Pancreas (tissue), 10 donors: ENCODE measurements around the gene TLL2. TPM values are rescaled to one million over a fixed set of nuclear protein-coding genes. Genes with fewer than 3 reads are reported as not detected.
A peak's percentile ranks its signal among the peaks of the same experiment; 100 is the strongest.

Source experiments
- ATAC-seq, 4 donors: fragments of 200-7000 bp; cut with Tn5 transposase; one replicate each; pipeline versions ENCODE4 v1.8.0 to v1.9.1; 2020; ENCODE audit warnings: mild to moderate bottlenecking in 4 of 4, moderate library complexity in 4 of 4
- DNase-seq, 6 donors: peaks; one replicate each; pipeline ENCODE4 v3.0.0-alpha.2; 2020
- FAIRE-seq: peaks from 2 replicates; lab custom pipeline; 2012; peaks lifted over from hg19 to GRCh38; lab: Jason Lieb, UNC
- H3K27ac ChIP-seq, 4 donors: fragments of 200-600 bp; sonication (generic); 1 replicate in 3 of 4; 2 replicates in 1 of 4; pipeline versions ENCODE4 v1.5.0 to v1.8.0; 2020
- H3K27me3 ChIP-seq, 4 donors: fragments of 200-600 bp; one replicate each; pipeline ENCODE4 v1.8.0; 2021
- H3K36me3 ChIP-seq, 3 donors: fragments of 200-600 bp; sonication (generic) in 1 of 3; one replicate each; pipeline versions ENCODE4 v1.5.0 to v1.8.0; 2020 to 2021
- H3K4me1 ChIP-seq, 3 donors: fragments of 200-600 bp; one replicate each; pipeline ENCODE4 v1.8.0; 2021
- H3K4me3 ChIP-seq, 4 donors: fragments of 200-600 bp; sonication (generic) in 2 of 4; one replicate each; pipeline versions ENCODE4 v1.5.0 to v1.8.0; 2020 to 2021
- H3K9me3 ChIP-seq, 4 donors: fragments of 200-600 bp; one replicate each; pipeline ENCODE4 v1.8.0; 2021
- WGBS, 2 donors: extraction: QIAGEN DNeasy Blood & Tissue Kit; methylation state at CpG; one replicate each; pipeline ENCODE4 v1.1.7; 2013; 5-methylcytosine and 5-hydroxymethylcytosine counted together
- intact Hi-C, 3 donors: fragments of 100-400 bp; cut with DNase I; formaldehyde crosslinking; loops; one replicate each; pipeline versions ENCODE4 v1.11.1 to v1.14.2; 2022
- polyA plus RNA-seq, 2 donors: library from polyadenylated mRNA; stranded (reverse); fragments of 200-250 nt; gene quantifications; one replicate each; pipeline ENCODE4 v1.2.3, GENCODE V29; 2013
- total RNA-seq, 6 donors: library from RNA; stranded (reverse); fragmentation: NEBNext Ultra II Directional in 4 of 6; extraction: Animal tissue kit (Norgen Biotek cat#: 25700) in 4 of 6; gene quantifications; one replicate each; pipeline versions ENCODE4 v1.2.1 to v1.2.4, GENCODE V29; 2021 to 2023
- TF ChIP-seq, protein P1 (sequence below), 4 donors: fragments of 200-600 bp; sonication (generic) in 3 of 4; IDR thresholded peaks; one replicate each; pipeline versions ENCODE4 v1.5.0 to v1.8.0; 2021; ENCODE audit warnings: antibody characterized with exemption in 4 of 4
- donor health status: healthy with polysubstance abuse.
- donor health status: DM: no; HTN: no; CAD: no; lungs with moderate emphysema.
- donor health status: DM: no; HTN: no; CAD: no.
- donor health status: control.
- donor health status: control.
- donor health status: Bipolar disorder and iron deficiency.
- donor health status: DM: yes; HTN: yes; CAD: no.
- donor health status: DM: no; HTN: no; CAD: no.
- donor health status: DM: no; HTN: no; CAD: no.
- donor health status: DM: yes; HTN: yes; CAD: no.

The TLL2 gene
- total and polyA plus RNA-seq, 8 donors, result 0.14 to 0.97 (median 0.27) TPM

DNA sequence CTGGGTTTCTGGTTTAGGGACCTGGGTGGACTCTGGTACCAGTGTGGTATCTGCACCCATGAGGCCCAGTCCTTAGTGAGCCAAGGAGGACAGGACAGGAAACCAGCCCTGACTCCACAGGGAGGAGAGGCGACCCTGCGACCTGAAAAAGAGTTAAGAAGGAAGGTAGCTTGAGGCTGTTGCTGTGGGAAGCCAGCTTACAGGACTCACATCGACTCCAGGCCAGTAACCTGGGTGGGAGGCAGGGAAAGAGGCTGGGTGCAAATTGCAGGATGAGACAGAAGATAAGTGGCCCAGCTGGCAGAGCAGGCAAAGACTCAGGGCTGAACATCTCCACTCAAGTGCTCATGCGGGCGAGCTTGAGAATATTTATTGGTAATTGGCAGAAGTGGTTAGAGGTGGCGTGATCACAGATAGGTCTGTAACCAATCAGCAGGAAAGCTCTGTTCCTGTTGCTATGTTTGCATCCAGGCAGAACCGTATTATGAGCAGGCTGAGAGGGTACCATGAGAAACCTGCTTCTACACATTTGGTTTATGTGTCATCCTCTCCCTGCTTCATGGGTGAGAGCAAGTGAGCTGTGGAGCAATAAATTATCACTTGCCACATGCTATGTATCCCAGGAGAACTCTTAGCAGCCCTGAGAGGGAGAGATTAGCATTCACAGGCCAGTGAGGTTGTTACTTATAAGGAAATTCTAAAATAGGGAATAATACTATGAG lies 11.0 kb downstream of the TLL2 start:
- intact Hi-C loops, result no loop called here
- Histone ChIP-seq H3K4me3 (no peak overlapping the region), H3K9me3 (no peaks in the 10 kb centered on the region), H3K4me1 (no peaks in the 10 kb centered on the region), H3K27me3 (no peaks in the 10 kb centered on the region), H3K36me3 (no peaks in the 10 kb centered on the region), H3K27ac (no peak overlapping the region)
- ATAC-seq (no peak), DNase-seq (no peak), FAIRE-seq (no peak)
- 85 to 89% methylated on average over 7 of the region's 7 CpGs for WGBS, 2 donors
- TF ChIP-seq, protein P1, sequence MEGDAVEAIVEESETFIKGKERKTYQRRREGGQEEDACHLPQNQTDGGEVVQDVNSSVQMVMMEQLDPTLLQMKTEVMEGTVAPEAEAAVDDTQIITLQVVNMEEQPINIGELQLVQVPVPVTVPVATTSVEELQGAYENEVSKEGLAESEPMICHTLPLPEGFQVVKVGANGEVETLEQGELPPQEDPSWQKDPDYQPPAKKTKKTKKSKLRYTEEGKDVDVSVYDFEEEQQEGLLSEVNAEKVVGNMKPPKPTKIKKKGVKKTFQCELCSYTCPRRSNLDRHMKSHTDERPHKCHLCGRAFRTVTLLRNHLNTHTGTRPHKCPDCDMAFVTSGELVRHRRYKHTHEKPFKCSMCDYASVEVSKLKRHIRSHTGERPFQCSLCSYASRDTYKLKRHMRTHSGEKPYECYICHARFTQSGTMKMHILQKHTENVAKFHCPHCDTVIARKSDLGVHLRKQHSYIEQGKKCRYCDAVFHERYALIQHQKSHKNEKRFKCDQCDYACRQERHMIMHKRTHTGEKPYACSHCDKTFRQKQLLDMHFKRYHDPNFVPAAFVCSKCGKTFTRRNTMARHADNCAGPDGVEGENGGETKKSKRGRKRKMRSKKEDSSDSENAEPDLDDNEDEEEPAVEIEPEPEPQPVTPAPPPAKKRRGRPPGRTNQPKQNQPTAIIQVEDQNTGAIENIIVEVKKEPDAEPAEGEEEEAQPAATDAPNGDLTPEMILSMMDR (IDR thresholded peaks at IDR 0.05), result no peak

DNA sequence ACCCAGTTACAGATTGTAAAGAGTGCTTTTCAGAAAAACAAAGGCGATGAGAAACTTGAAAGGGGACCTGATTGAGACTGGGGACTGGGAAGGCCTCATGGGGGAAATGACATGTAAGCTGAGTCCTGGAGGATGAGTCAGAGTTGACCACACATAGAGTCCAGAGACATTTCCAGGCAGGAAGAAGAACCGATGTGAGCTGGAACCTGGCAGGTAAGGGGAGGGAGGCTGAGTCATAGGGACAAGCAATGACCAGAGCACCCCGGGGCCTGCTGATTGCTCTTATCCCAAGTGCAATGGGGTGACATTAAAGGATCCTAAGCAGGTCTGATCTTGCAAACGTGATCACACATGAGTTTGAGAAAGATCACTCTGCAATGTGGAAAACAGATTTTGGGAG lies 11.7 kb downstream of the TLL2 start:
- Histone ChIP-seq H3K4me3 (no peak overlapping the region), H3K27me3 (no peaks in the 10 kb centered on the region), H3K27ac (no peak overlapping the region), H3K4me1 (no peaks in the 10 kb centered on the region), H3K9me3 (no peaks in the 10 kb centered on the region), H3K36me3 (no peaks in the 10 kb centered on the region)
- intact Hi-C loops, result no loop called here
- TF ChIP-seq, protein P1 (IDR thresholded peaks at IDR 0.05), result no peak
- no peak for FAIRE-seq
- peak in 1 of 4 donors; percentile 29 for ATAC-seq
- WGBS, 2 donors, result 75 to 85% methylated on average over 4 of the region's 4 CpGs
- no peak for DNase-seq

DNA sequence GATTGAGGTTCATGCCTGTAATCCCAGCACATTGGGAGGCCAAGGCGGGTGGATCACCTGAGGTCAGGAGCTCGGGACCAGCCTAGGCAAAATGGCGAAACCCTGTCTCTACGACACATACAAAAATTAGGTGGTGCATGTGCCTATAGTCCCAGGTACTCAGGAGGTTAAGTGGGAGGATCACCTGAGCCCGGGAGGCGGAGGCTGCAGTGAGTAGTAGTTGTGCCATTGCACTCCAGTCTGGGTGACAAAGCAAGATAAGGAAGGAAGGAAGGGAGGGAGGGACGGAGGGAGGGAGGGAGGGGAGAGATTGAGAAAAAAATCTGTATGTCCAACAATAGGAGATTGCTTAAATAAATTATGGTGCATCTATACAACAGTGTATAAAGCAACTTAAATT lies 13.2 kb downstream of the TLL2 start:
- DNase-seq (no peak), ATAC-seq (no peak), FAIRE-seq (no peak)
- TF ChIP-seq, protein P1 (IDR thresholded peaks at IDR 0.05), result no peak
- 66 to 70% methylated on average over 7 of the region's 7 CpGs for WGBS, 2 donors
- Histone ChIP-seq H3K9me3 (no peaks in the 10 kb centered on the region), H3K4me3 (no peak overlapping the region), H3K36me3 (no peaks in the 10 kb centered on the region), H3K27ac (no peak overlapping the region), H3K4me1 (no peaks in the 10 kb centered on the region), H3K27me3 (no peaks in the 10 kb centered on the region)
- intact Hi-C loops, result no loop called here

DNA sequence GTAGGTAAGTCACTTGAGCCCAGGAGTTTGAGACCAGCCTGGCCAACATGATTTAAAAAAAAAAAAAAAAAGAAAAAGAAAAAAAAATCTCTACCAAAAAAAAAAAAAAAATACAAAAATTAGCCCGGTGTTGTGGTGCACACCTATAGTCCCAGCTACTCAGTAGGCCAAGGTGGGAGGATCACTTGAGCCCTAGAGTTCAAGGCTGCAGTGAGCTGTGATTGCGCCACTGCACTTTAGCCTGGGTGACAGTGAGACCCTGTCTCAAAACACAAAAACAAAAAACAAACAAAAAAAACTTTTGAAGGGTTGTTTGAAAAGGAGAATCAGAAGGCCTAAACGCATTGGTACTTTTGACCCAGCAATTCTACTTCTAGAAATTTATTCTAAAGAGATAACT lies 13.7 kb downstream of the TLL2 start:
- TF ChIP-seq, protein P1 (IDR thresholded peaks at IDR 0.05), result no peak
- Histone ChIP-seq H3K27me3 (no peaks in the 10 kb centered on the region), H3K27ac (no peak overlapping the region), H3K36me3 (no peaks in the 10 kb centered on the region), H3K4me1 (no peaks in the 10 kb centered on the region), H3K4me3 (no peak overlapping the region), H3K9me3 (no peaks in the 10 kb centered on the region)
- intact Hi-C loops, result no loop called here
- ATAC-seq (no peak), FAIRE-seq (no peak), DNase-seq (no peak)
- WGBS, 2 donors, result 93 to 95% methylated on average over 3 of the region's 3 CpGs

DNA sequence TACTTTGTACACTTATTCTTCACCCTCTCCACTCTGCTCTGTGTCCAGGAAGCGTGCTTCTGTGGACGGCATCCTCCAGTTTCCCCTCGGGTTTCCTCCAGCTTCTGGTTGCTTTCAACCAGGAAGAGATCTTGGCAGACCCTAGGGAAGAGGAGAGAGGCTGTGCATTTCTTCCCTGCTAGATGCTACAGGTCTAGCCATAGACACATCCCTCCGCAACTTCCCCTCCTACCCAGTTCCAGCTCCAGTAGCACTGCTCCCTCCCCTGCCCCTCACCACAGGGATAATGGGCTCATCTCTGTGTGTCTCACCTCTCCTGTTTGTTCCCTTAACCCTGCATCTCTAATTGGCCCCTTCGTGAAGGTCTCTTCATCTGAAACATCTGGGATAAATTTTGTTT lies 16.3 kb downstream of the TLL2 start:
- Histone ChIP-seq H3K4me1 (no peaks in the 10 kb centered on the region), H3K9me3 (no peaks in the 10 kb centered on the region)
- intact Hi-C loops, result no loop called here

More for the DNA sequence above, 16.3 kb downstream of the TLL2 start:
- ATAC-seq, result no peak
- DNase-seq, result no peak
- H3K4me3 ChIP-seq, result no peak overlapping the region
- TF ChIP-seq, protein P1 (IDR thresholded peaks at IDR 0.05), result no peak
- FAIRE-seq, result no peak
- no peaks in the 10 kb centered on the region for H3K36me3 ChIP-seq
- no peak overlapping the region for H3K27ac ChIP-seq
- H3K27me3 ChIP-seq, result no peaks in the 10 kb centered on the region
- WGBS, 2 donors, result 73 to 88% methylated on average over 4 to 5 of the region's 5 CpGs
